Measurements from ENCODE around the gene DIP2C.

Gene DIP2C

DNA sequence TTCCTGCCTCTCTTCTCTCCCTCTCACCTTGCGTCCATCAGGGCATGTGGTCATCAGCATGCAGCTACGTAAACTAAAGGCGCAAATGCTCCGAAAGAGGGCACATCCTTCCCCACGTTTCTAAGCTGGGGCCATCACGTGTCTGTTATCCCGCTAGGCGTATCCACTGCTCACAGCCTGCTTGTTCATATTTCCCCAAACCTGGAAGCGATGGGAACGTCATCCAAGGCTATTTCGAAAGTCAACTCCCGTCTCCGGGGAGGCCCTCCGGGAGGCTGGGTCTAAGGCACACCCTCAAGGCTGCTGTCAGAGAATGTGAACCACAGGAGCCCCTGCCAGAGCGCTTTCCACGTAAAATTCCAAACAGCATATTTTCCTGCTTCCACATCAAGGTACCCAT lies 199.2 kb downstream of the DIP2C start:
- no peaks in the 10 kb centered on the region for H3K27me3 ChIP-seq (ENCODE audit: insufficient read depth, low read depth, severe bottlenecking)
- H3K36me3 ChIP-seq = no peaks in the 10 kb centered on the region
- H3K27ac ChIP-seq = no peak overlapping the region
- DNase-seq = no peak
- no peaks in the 10 kb centered on the region for H3K9me3 ChIP-seq (ENCODE audit: severe bottlenecking)
- TF ChIP-seq, protein P1, sequence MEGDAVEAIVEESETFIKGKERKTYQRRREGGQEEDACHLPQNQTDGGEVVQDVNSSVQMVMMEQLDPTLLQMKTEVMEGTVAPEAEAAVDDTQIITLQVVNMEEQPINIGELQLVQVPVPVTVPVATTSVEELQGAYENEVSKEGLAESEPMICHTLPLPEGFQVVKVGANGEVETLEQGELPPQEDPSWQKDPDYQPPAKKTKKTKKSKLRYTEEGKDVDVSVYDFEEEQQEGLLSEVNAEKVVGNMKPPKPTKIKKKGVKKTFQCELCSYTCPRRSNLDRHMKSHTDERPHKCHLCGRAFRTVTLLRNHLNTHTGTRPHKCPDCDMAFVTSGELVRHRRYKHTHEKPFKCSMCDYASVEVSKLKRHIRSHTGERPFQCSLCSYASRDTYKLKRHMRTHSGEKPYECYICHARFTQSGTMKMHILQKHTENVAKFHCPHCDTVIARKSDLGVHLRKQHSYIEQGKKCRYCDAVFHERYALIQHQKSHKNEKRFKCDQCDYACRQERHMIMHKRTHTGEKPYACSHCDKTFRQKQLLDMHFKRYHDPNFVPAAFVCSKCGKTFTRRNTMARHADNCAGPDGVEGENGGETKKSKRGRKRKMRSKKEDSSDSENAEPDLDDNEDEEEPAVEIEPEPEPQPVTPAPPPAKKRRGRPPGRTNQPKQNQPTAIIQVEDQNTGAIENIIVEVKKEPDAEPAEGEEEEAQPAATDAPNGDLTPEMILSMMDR (IDR thresholded peaks at IDR 0.05; ENCODE audit: low read depth, low read length) = no peak
- H3K4me3 ChIP-seq (ENCODE audit: low read depth, low read length) = no peak overlapping the region

DNA sequence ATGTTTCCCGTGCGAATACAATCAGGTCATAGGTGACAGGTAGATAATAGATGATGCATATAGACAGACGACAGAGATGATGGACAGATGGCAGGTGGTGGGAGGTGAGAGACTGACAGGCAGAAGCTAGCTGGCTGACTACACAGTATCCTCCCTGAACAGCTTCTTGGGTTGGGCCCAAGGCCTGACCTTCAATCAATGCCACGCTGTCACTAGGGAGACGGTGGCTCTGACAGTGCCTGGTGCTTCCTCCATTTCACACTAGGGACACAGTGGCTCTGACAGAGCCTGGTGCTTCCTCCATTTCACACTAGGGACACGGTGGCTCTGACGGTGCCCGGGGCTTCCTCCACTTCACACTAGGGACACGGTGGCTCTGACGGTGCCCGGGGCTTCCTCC lies 200.1 kb downstream of the DIP2C start:
- TF ChIP-seq, protein P1 (IDR thresholded peaks at IDR 0.05; ENCODE audit: low read depth, low read length) = no peak
- no peak for DNase-seq
- Histone ChIP-seq H3K27ac (no peak overlapping the region), H3K9me3 (ENCODE audit: severe bottlenecking) (no peaks in the 10 kb centered on the region), H3K36me3 (no peaks in the 10 kb centered on the region), H3K4me3 (ENCODE audit: low read depth, low read length) (no peak overlapping the region), H3K27me3 (ENCODE audit: insufficient read depth, low read depth, severe bottlenecking) (no peaks in the 10 kb centered on the region)

DNA sequence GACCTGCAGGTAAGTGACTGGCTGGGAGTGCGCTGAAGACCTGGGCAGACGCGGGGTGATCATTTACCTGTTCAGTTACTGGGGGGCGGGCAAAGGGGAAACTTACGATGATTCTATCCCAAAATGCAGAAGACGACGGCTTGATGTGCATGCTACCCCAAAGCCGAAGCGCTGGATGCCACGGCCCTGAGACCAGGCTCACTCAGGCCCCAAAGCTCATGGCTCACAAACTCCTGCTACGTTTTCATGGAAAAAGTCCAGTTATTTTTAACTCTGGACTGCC lies 200.6 kb downstream of the DIP2C start:
- Histone ChIP-seq H3K27me3 (ENCODE audit: insufficient read depth, low read depth, severe bottlenecking) (no peaks in the 10 kb centered on the region), H3K36me3 (no peaks in the 10 kb centered on the region), H3K9me3 (ENCODE audit: severe bottlenecking) (no peaks in the 10 kb centered on the region), H3K4me3 (ENCODE audit: low read depth, low read length) (no peak overlapping the region), H3K27ac (no peak overlapping the region)
- TF ChIP-seq, protein P1 (IDR thresholded peaks at IDR 0.05; ENCODE audit: low read depth, low read length) = no peak
- no peak for DNase-seq

DNA sequence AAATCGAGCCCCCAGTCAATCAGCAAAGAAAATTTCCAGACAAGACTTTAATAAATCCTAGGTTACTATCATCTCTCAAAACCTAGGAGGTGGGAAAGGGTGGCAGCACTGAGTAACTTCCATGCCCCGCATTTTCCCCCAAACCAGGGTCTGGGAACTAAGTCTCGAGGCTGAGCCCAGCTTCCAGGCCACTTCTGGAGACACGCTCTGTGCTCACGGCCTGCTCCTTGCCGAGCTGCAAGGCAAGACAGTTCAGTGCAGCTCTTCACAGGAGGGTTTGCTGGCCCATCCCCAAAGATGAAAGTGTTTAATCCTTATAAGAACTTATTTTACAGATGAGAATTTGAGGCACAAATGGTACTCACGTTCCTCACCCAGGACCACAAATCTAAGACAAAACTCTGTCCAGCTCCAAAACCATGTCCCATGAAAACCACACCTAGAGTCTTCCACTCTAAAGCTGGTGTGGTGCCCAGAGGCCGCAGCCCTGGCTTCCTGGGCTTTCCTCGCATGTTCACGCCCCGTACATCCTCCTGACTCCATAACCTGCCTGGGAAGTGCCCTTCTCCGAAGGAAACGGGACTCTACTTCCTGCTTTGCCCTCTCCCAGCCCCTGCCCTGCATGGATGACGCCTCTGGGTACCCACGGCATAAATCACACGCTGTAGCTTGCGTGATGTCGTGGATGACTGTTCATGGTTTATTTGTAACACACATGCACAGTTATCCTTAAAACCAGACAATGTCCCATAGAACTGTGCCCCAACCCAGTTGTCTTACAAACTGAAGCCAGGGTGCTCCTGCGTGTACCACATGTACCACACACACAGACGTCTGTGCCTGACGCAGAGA lies 201.2 kb downstream of the DIP2C start:
- no peaks in the 10 kb centered on the region for H3K27me3 ChIP-seq (ENCODE audit: insufficient read depth, low read depth, severe bottlenecking)
- TF ChIP-seq, protein P1 (IDR thresholded peaks at IDR 0.05; ENCODE audit: low read depth, low read length) = no peak
- H3K27ac ChIP-seq = no peak overlapping the region
- no peak overlapping the region for H3K4me3 ChIP-seq (ENCODE audit: low read depth, low read length)
- no peak for DNase-seq
- no peaks in the 10 kb centered on the region for H3K9me3 ChIP-seq (ENCODE audit: severe bottlenecking)
- no peaks in the 10 kb centered on the region for H3K36me3 ChIP-seq

DNA sequence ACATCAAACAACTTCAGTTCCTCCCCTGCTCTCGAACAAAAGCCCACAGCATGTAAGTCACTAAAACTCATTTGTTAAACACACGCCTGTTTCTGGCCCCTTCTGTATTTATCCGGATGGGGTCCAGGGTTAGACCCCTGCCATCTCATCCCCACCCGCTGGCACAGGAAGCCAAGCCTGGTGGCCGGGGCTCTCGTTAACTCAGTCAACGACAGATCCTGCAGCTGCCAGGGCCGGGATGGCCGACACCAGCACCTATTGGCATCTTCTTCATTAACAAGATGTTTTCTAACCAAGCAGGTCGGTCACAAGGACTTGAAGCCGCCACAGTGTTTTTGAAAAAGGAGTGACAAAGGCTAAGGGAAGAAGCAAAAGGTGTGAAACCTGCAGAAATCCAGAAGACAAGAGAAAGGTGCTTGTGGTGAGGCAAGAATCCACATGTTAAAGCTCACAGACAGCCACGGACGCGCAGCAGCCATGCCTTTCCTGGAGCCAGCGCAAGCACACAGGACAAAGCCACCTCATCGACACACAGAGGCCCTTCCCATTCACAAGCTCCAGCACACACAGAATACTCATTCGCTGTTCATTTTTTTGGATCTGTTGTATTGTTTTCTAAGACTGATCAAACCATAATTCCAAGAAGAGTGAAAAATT lies 202.7 kb downstream of the DIP2C start:
- no peaks in the 10 kb centered on the region for H3K27me3 ChIP-seq (ENCODE audit: insufficient read depth, low read depth, severe bottlenecking)
- DNase-seq = no peak
- TF ChIP-seq, protein P1 (IDR thresholded peaks at IDR 0.05; ENCODE audit: low read depth, low read length) = no peak
- no peak overlapping the region for H3K27ac ChIP-seq
- H3K4me3 ChIP-seq (ENCODE audit: low read depth, low read length) = no peak overlapping the region
- H3K9me3 ChIP-seq (ENCODE audit: severe bottlenecking) = no peaks in the 10 kb centered on the region
- no peaks in the 10 kb centered on the region for H3K36me3 ChIP-seq

Measured in WERI-Rb-1 (cell line).